Stomach (tissue), 4 donors: ENCODE data around the gene RPS6KC1.

Experiments
- CTCF ChIP-seq, 7 experiments: fragments of 450-650 bp in 4 of 7; fragments of 200-600 bp in 3 of 7; sonication (generic) in 3 of 7; IDR thresholded peaks; one replicate each; pipeline ENCODE4 v1.5.1; 2016 to 2019; ENCODE audit warnings: antibody characterized with exemption in 7 of 7, control low read depth in 2 of 7, mild to moderate bottlenecking in 1 of 7
- EP300 ChIP-seq: sonication (generic); formaldehyde crosslinking; IDR thresholded peaks from one replicate; pipeline ENCODE4 v1.6.1; 2017; ENCODE audit warnings: antibody characterized with exemption
- POLR2A ChIP-seq, 4 donors: fragments of 450-650 bp; IDR thresholded peaks; one replicate each; pipeline ENCODE4 v1.6.1; 2016; ENCODE audit warnings: antibody characterized with exemption in 4 of 4, control low read depth in 2 of 4, mild to moderate bottlenecking in 1 of 4, moderate library complexity in 1 of 4

GRCh38 chr1:213060836-213061235, 9.8 kb downstream of the RPS6KC1 start:
- TF ChIP-seq POLR2A (IDR thresholded peaks at IDR 0.05) (no peak), EP300 (no peak), CTCF (IDR thresholded peaks at IDR 0.05) (no peak)
